ENCODE data around the gene KRT75.

The KRT75 gene

GRCh38 chr12:52434760-52435530 is 774 bp upstream of the KRT75 start:
- no peak overlapping the region for H3K4me3 ChIP-seq (ENCODE audit: insufficient read depth, low read depth, low read length, poor library complexity, severe bottlenecking)
- H3K27me3 ChIP-seq (replicated peaks; ENCODE audit: control insufficient read depth, insufficient read depth, low read length, poor library complexity, severe bottlenecking) = no peaks in the 10 kb centered on the region
- H3K36me3 ChIP-seq (ENCODE audit: control insufficient read depth, insufficient read depth, low read length) = no peaks in the 10 kb centered on the region
- H3K9me3 ChIP-seq (ENCODE audit: control insufficient read depth, low read length) = no peaks in the 10 kb centered on the region
- DNase-seq = no peak
- no peak overlapping the region for H3K27ac ChIP-seq (ENCODE audit: insufficient read depth, low read length, poor library complexity, severe bottlenecking)
- no peaks in the 10 kb centered on the region for H3K4me1 ChIP-seq (ENCODE audit: control insufficient read depth, insufficient read depth, low read length, poor library complexity, severe bottlenecking)

GRCh38 chr12:52433501-52434080 is 580 bp downstream of the KRT75 start:
- Histone ChIP-seq H3K4me3 (ENCODE audit: insufficient read depth, low read depth, low read length, poor library complexity, severe bottlenecking) (no peak overlapping the region), H3K9me3 (ENCODE audit: control insufficient read depth, low read length) (no peaks in the 10 kb centered on the region), H3K36me3 (ENCODE audit: control insufficient read depth, insufficient read depth, low read length) (no peaks in the 10 kb centered on the region), H3K27ac (ENCODE audit: insufficient read depth, low read length, poor library complexity, severe bottlenecking) (no peak overlapping the region), H3K27me3 (replicated peaks; ENCODE audit: control insufficient read depth, insufficient read depth, low read length, poor library complexity, severe bottlenecking) (no peaks in the 10 kb centered on the region), H3K4me1 (ENCODE audit: control insufficient read depth, insufficient read depth, low read length, poor library complexity, severe bottlenecking) (no peaks in the 10 kb centered on the region)
- no peak for DNase-seq

- no peak overlapping the region for H3K4me3 ChIP-seq (ENCODE audit: insufficient read depth, low read depth, low read length, poor library complexity, severe bottlenecking)
- DNase-seq = no peak
- H3K9me3 ChIP-seq (ENCODE audit: control insufficient read depth, low read length) = no peaks in the 10 kb centered on the region
- H3K27me3 ChIP-seq (replicated peaks; ENCODE audit: control insufficient read depth, insufficient read depth, low read length, poor library complexity, severe bottlenecking) = no peaks in the 10 kb centered on the region
- no peaks in the 10 kb centered on the region for H3K4me1 ChIP-seq (ENCODE audit: control insufficient read depth, insufficient read depth, low read length, poor library complexity, severe bottlenecking)
- no peak overlapping the region for H3K27ac ChIP-seq (ENCODE audit: insufficient read depth, low read length, poor library complexity, severe bottlenecking)
- no peaks in the 10 kb centered on the region for H3K36me3 ChIP-seq (ENCODE audit: control insufficient read depth, insufficient read depth, low read length)
Measured at GRCh38 chr12:52432559-52433207, 1.5 kb downstream of the KRT75 start.

DNA sequence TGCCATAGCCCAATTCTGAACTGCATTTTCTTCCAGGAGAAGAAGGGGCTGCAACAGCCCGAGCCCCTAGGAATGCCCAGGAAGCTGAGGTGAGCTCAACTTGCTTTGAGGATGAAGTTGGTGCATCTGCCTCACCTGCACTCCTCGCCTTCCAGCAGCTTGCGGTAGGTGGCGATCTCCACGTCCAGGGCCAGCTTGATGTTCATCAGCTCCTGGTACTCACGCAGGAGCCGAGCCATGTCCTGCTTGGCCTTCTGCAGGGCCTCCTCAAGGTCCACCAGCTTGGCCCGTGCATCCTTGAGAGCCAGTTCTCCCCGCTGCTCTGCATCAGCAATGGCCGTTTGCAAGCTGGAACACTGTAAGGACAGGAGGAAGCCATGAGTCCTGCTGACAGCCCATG is 6.0 kb downstream of the KRT75 start:
- Histone ChIP-seq H3K36me3 (ENCODE audit: control insufficient read depth, insufficient read depth, low read length) (no peaks in the 10 kb centered on the region), H3K27me3 (replicated peaks; ENCODE audit: control insufficient read depth, insufficient read depth, low read length, poor library complexity, severe bottlenecking) (no peaks in the 10 kb centered on the region)
- no peak for DNase-seq

GRCh38 chr12:52427083-52427482 is 7.1 kb downstream of the KRT75 start:
- H3K9me3 ChIP-seq (ENCODE audit: control insufficient read depth, low read length) = no peaks in the 10 kb centered on the region
- H3K4me1 ChIP-seq (ENCODE audit: control insufficient read depth, insufficient read depth, low read length, poor library complexity, severe bottlenecking) = no peaks in the 10 kb centered on the region
- H3K27ac ChIP-seq (ENCODE audit: insufficient read depth, low read length, poor library complexity, severe bottlenecking) = no peak overlapping the region
- no peak for DNase-seq
- no peaks in the 10 kb centered on the region for H3K27me3 ChIP-seq (replicated peaks; ENCODE audit: control insufficient read depth, insufficient read depth, low read length, poor library complexity, severe bottlenecking)
- no peaks in the 10 kb centered on the region for H3K36me3 ChIP-seq (ENCODE audit: control insufficient read depth, insufficient read depth, low read length)
- H3K4me3 ChIP-seq (ENCODE audit: insufficient read depth, low read depth, low read length, poor library complexity, severe bottlenecking) = no peak overlapping the region

More for the DNA sequence above, 6.0 kb downstream of the KRT75 start:
- H3K27ac ChIP-seq (ENCODE audit: insufficient read depth, low read length, poor library complexity, severe bottlenecking) = no peak overlapping the region
- no peaks in the 10 kb centered on the region for H3K9me3 ChIP-seq (ENCODE audit: control insufficient read depth, low read length)
- H3K4me1 ChIP-seq (ENCODE audit: control insufficient read depth, insufficient read depth, low read length, poor library complexity, severe bottlenecking) = no peaks in the 10 kb centered on the region
- H3K4me3 ChIP-seq (ENCODE audit: insufficient read depth, low read depth, low read length, poor library complexity, severe bottlenecking) = no peak overlapping the region

DNA sequence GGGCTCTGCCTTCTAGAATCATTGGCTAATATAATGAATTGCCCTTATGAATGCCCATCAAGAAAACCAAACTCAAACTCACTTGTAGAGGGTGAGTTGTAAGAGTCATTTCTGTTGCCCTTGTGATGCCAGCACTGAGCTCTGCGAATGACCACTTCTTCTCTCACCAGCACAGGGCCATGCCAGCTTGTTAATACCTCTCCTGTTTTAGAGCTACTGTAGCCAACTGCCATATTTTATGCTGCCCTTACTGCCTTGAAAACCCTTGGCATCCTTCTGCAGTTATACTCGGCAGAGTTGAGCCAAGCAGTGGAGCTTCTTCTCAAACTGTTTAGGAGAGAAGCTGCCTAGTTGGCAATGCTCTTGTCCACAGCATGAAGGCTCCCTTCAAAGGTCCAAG is 8.1 kb downstream of the KRT75 start:
- H3K9me3 ChIP-seq (ENCODE audit: control insufficient read depth, low read length) = no peaks in the 10 kb centered on the region
- H3K4me1 ChIP-seq (ENCODE audit: control insufficient read depth, insufficient read depth, low read length, poor library complexity, severe bottlenecking) = no peaks in the 10 kb centered on the region
- no peak overlapping the region for H3K27ac ChIP-seq (ENCODE audit: insufficient read depth, low read length, poor library complexity, severe bottlenecking)
- H3K4me3 ChIP-seq (ENCODE audit: insufficient read depth, low read depth, low read length, poor library complexity, severe bottlenecking) = no peak overlapping the region
- H3K27me3 ChIP-seq (replicated peaks; ENCODE audit: control insufficient read depth, insufficient read depth, low read length, poor library complexity, severe bottlenecking) = no peaks in the 10 kb centered on the region
- no peak for DNase-seq
- no peaks in the 10 kb centered on the region for H3K36me3 ChIP-seq (ENCODE audit: control insufficient read depth, insufficient read depth, low read length)

DNA sequence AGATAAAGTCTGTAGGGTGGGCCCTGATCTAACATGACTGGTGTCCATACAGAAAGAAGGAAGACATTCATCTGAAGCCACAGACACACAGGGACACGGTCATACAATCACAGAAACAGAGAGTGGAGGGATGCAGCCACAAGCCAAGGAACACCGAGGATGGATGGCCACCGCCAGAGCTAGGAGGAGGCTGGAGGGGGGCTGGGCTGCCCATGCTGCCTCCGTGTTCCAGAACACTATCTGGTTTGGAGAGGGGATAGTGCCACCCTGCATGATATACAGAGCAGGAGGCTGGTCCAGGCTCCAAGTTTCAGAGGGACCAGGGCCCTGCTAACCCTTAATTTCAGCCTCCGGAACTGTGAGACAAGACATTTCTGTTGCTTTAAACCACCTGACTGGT is 8.7 kb downstream of the KRT75 start:
- Histone ChIP-seq H3K27ac (ENCODE audit: insufficient read depth, low read length, poor library complexity, severe bottlenecking) (no peak overlapping the region), H3K9me3 (ENCODE audit: control insufficient read depth, low read length) (no peaks in the 10 kb centered on the region), H3K27me3 (replicated peaks; ENCODE audit: control insufficient read depth, insufficient read depth, low read length, poor library complexity, severe bottlenecking) (no peaks in the 10 kb centered on the region), H3K4me1 (ENCODE audit: control insufficient read depth, insufficient read depth, low read length, poor library complexity, severe bottlenecking) (no peaks in the 10 kb centered on the region), H3K36me3 (ENCODE audit: control insufficient read depth, insufficient read depth, low read length) (no peaks in the 10 kb centered on the region), H3K4me3 (ENCODE audit: insufficient read depth, low read depth, low read length, poor library complexity, severe bottlenecking) (no peak overlapping the region)
- DNase-seq = no peak

DNA sequence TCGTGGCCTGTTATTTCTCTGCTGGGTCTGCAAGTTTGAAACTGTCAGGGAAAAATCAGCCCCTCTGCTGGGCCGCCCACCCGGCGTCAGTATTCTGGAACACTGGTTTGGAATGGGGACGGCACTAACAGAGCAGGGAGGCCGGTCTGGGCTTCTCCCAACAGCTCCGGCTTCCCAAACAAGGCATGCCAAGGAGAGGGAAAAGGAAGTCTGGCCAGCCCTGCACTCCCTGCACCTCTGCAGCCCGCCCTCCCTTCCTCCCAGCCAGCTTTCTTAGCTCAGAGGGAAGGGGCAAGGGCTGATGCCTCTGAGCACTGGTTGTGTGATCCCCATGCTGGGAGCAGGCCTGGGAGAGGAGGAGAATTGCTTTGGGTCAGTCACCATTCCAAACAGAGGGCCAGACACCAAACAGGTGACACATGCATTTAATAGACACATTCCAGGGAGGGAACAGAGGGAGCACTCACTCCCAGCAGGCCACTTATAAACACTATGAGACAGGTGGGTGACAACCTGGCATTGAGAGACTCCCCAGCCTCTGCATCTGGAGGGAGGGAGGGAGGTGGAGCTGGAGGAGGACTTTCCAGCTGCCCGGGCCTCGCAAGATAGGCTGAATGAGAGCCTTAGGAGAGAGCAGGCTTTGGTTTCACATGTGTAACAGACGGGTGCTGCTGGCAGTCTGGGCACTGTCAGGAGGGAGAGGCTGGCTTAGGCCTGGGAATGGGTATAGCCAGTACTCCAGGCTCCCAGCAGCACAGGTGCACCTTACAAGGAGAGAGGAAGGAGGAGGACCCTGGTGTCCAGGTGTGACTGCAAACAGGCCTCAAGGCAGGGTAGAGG is 10.3 kb downstream of the KRT75 start:
- DNase-seq = no peak
- no peaks in the 10 kb centered on the region for H3K27me3 ChIP-seq (replicated peaks; ENCODE audit: control insufficient read depth, insufficient read depth, low read length, poor library complexity, severe bottlenecking)
- H3K27ac ChIP-seq (ENCODE audit: insufficient read depth, low read length, poor library complexity, severe bottlenecking) = no peak overlapping the region
- H3K9me3 ChIP-seq (ENCODE audit: control insufficient read depth, low read length) = no peaks in the 10 kb centered on the region
- H3K4me1 ChIP-seq (ENCODE audit: control insufficient read depth, insufficient read depth, low read length, poor library complexity, severe bottlenecking) = no peaks in the 10 kb centered on the region
- no peak overlapping the region for H3K4me3 ChIP-seq (ENCODE audit: insufficient read depth, low read depth, low read length, poor library complexity, severe bottlenecking)
- H3K36me3 ChIP-seq (ENCODE audit: control insufficient read depth, insufficient read depth, low read length) = no peaks in the 10 kb centered on the region

GRCh38 chr12:52423035-52423434 is 11.1 kb downstream of the KRT75 start:
- H3K27me3 ChIP-seq (replicated peaks; ENCODE audit: control insufficient read depth, insufficient read depth, low read length, poor library complexity, severe bottlenecking) = no peaks in the 10 kb centered on the region
- no peaks in the 10 kb centered on the region for H3K9me3 ChIP-seq (ENCODE audit: control insufficient read depth, low read length)
- no peaks in the 10 kb centered on the region for H3K36me3 ChIP-seq (ENCODE audit: control insufficient read depth, insufficient read depth, low read length)
- no peaks in the 10 kb centered on the region for H3K4me1 ChIP-seq (ENCODE audit: control insufficient read depth, insufficient read depth, low read length, poor library complexity, severe bottlenecking)
- H3K27ac ChIP-seq (ENCODE audit: insufficient read depth, low read length, poor library complexity, severe bottlenecking) = no peak overlapping the region
- no peak for DNase-seq
- no peak overlapping the region for H3K4me3 ChIP-seq (ENCODE audit: insufficient read depth, low read depth, low read length, poor library complexity, severe bottlenecking)
